Sigmoid colon (tissue), 4 donors: ENCODE measurements around the gene BCR.

ENCODE experiments used
- CTCF ChIP-seq, 4 experiments: fragments of 450-650 bp in 3 of 4; fragments of 200-600 bp in 1 of 4; IDR thresholded peaks; one replicate each; pipeline ENCODE4 v1.5.1; 2016 to 2019; ENCODE audit warnings: antibody characterized with exemption in 4 of 4, mild to moderate bottlenecking in 3 of 4, moderate library complexity in 2 of 4
- POLR2AphosphoS5 ChIP-seq, 4 donors: sonication (generic); formaldehyde crosslinking; IDR thresholded peaks; one replicate each; pipeline ENCODE4 v1.6.1; 2017; ENCODE audit warnings: antibody characterized with exemption in 4 of 4

- TF ChIP-seq CTCF (IDR thresholded peaks at IDR 0.05), result no peak
- no peak for TF ChIP-seq POLR2AphosphoS5 (IDR thresholded peaks at IDR 0.05)
Measured at GRCh38 chr22:23292453-23293350, 112.4 kb downstream of the BCR start.
